SK-N-MC (cell line): ENCODE results near the gene ACAD8.

Experiments used
- EZH2 ChIP-seq: fragments of 200-600 bp; sonication (generic); IDR thresholded peaks from one replicate; pipeline ENCODE4 v1.6.1; 2017; ENCODE audit warnings: antibody characterized with exemption
- POLR2AphosphoS5 ChIP-seq: IDR thresholded peaks from 2 replicates; pipeline ENCODE4 v1.6.1; 2012; ENCODE audit warnings: mild to moderate bottlenecking, low read depth, low read length, borderline replicate concordance

- no peak for TF ChIP-seq POLR2AphosphoS5
- TF ChIP-seq EZH2: no peak
Observed at GRCh38 chr11:134236834-134237556, 16.4 kb upstream of the ACAD8 start.
